Neural progenitor cell (in vitro differentiated cells): ENCODE measurements around the gene FMNL2. TPM values are rescaled to one million over a fixed set of nuclear protein-coding genes. Genes with fewer than 3 reads are reported as not detected.

ENCODE experiments used
- DNase-seq: peaks from one replicate; pipeline ENCODE4 v3.0.0-alpha.2; 2016; ENCODE audit warnings: low spot score
- H2AFZ ChIP-seq: fragments of 200-600 bp; sonication (generic); replicated peaks from 2 replicates; pipeline ENCODE4 v1.6.1; 2016; ENCODE audit warnings: antibody characterized with exemption
- H3F3A ChIP-seq: fragments of 200-600 bp; sonication (generic); 2 replicates; pipeline ENCODE4 v1.6.1; 2016; ENCODE audit warnings: antibody characterized with exemption, low read depth
- H3K27ac ChIP-seq: fragments of 200-600 bp; sonication (generic); 2 replicates; pipeline ENCODE4 v1.5.1; 2016; ENCODE audit warnings: mild to moderate bottlenecking
- H3K27me3 ChIP-seq: fragments of 200-600 bp; sonication (generic); 2 replicates; pipeline ENCODE4 v1.6.1; 2016; ENCODE audit warnings: mild to moderate bottlenecking, moderate library complexity
- H3K36me3 ChIP-seq: fragments of 200-600 bp; sonication (generic); 2 replicates; pipeline ENCODE4 v1.5.1; 2016
- H3K4me1 ChIP-seq: fragments of 200-600 bp; sonication (generic); 2 replicates; pipeline ENCODE4 v1.6.1; 2016; ENCODE audit warnings: mixed run types
- H3K4me2 ChIP-seq: fragments of 200-600 bp; sonication (generic); 2 replicates; pipeline ENCODE4 v1.6.1; 2016
- H3K4me3 ChIP-seq: fragments of 200-600 bp; sonication (generic); 2 replicates; pipeline ENCODE4 v1.5.1; 2016
- H3K79me2 ChIP-seq: fragments of 200-600 bp; sonication (generic); 2 replicates; pipeline ENCODE4 v1.6.1; 2016; ENCODE audit warnings: low read depth
- H3K9ac ChIP-seq: fragments of 200-600 bp; sonication (generic); 2 replicates; pipeline ENCODE4 v1.6.1; 2016
- H3K9me3 ChIP-seq: fragments of 200-600 bp; sonication (generic); 2 replicates; pipeline ENCODE4 v1.5.1; 2016; ENCODE audit warnings: low read depth
- H4K20me1 ChIP-seq: fragments of 200-600 bp; sonication (generic); 2 replicates; pipeline ENCODE4 v1.6.1; 2016; ENCODE audit warnings: low read depth
- H3K27ac Mint-ChIP-seq: 3 replicates; pipeline ENCODE4 v1.8.0; 2021; ENCODE audit warnings: mixed read lengths
- H3K27me3 Mint-ChIP-seq: 2 replicates; pipeline ENCODE4 v1.8.0; 2022; ENCODE audit warnings: low read depth, mild to moderate bottlenecking, inconsistent platforms, moderate library complexity, mixed read lengths; ENCODE audit not compliant: insufficient read depth
- H3K36me3 Mint-ChIP-seq: 3 replicates; pipeline ENCODE4 v1.8.0; 2021; ENCODE audit warnings: mixed read lengths
- H3K4me1 Mint-ChIP-seq: 3 replicates; pipeline ENCODE4 v1.8.0; 2021; ENCODE audit warnings: mixed read lengths
- H3K4me3 Mint-ChIP-seq: 3 replicates; pipeline ENCODE4 v1.8.0; 2021; ENCODE audit warnings: mild to moderate bottlenecking, moderate library complexity, mixed read lengths
- H3K9me3 Mint-ChIP-seq: 3 replicates; pipeline ENCODE4 v1.8.0; 2020; ENCODE audit warnings: mixed read lengths
- CTCF ChIP-seq: fragments of 200-600 bp; sonication (generic); IDR thresholded peaks from 2 replicates; pipeline ENCODE4 v1.5.1; 2017; ENCODE audit warnings: antibody characterized with exemption, mild to moderate bottlenecking
- EZH2 ChIP-seq: fragments of 200-600 bp; sonication (generic); IDR thresholded peaks from 2 replicates; pipeline ENCODE4 v1.6.1; 2017; ENCODE audit warnings: antibody characterized with exemption, mild to moderate bottlenecking, moderate library complexity
- EZH2phosphoT487 ChIP-seq: fragments of 200-600 bp; sonication (generic); IDR thresholded peaks from 2 replicates; pipeline ENCODE4 v1.6.1; 2017; ENCODE audit warnings: antibody characterized with exemption
- total RNA-seq: library from RNA; depleted of rRNA; stranded (reverse); fragments of >200 nt; gene quantifications from 2 replicates; pipeline ENCODE4 v1.2.3, GENCODE V29; 2015; ENCODE audit warnings: low replicate concordance

The FMNL2 gene
- total RNA-seq, 1 donor from 2014 or later, result 99.7 TPM

- Histone ChIP-seq H3F3A (peaks cover 35% of the 10 kb centered on the region), H3K9ac (no peak overlapping the region), H3K9me3 (no peaks in the 10 kb centered on the region), H3K27ac (no peak overlapping the region), H3K36me3 (peaks cover 3% of the 10 kb centered on the region), H3K4me3 (no peak overlapping the region), H3K27me3 (no peaks in the 10 kb centered on the region), H3K4me2 (no peak overlapping the region), H3K4me1 (peaks cover 27% of the 10 kb centered on the region), H3K79me2 (no peaks in the 10 kb centered on the region), H2AFZ (no peak overlapping the region), H4K20me1 (peaks cover 7% of the 10 kb centered on the region)
- no peak for DNase-seq
- Mint-ChIP-seq H3K36me3 (peaks cover 34% of the 10 kb centered on the region), H3K27me3 (peaks cover 5% of the 10 kb centered on the region), H3K9me3 (no peaks in the 10 kb centered on the region), H3K4me3 (no peak overlapping the region), H3K27ac (no peak overlapping the region), H3K4me1 (peaks cover 19% of the 10 kb centered on the region)
- TF ChIP-seq CTCF, result no peak
- TF ChIP-seq EZH2phosphoT487, result no peak
- TF ChIP-seq EZH2, result no peak
Measured at GRCh38 chr2:152644189-152644873, 309.4 kb downstream of the FMNL2 start.

- H3K4me1 Mint-ChIP-seq, result peaks cover 19% of the 10 kb centered on the region
- no peaks in the 10 kb centered on the region for H3K9me3 Mint-ChIP-seq
- H3K9ac ChIP-seq, result no peak overlapping the region
- H3F3A ChIP-seq, result peaks cover 45% of the 10 kb centered on the region
- no peaks in the 10 kb centered on the region for H3K79me2 ChIP-seq
- peaks cover 5% of the 10 kb centered on the region for H3K27me3 Mint-ChIP-seq
- H3K36me3 ChIP-seq, result peaks cover 3% of the 10 kb centered on the region
- H2AFZ ChIP-seq, result no peak overlapping the region
- H3K27ac Mint-ChIP-seq, result no peak overlapping the region
- H3K4me2 ChIP-seq, result no peak overlapping the region
- H3K27ac ChIP-seq, result no peak overlapping the region
- no peak overlapping the region for H3K4me3 Mint-ChIP-seq
- peaks cover 29% of the 10 kb centered on the region for H3K36me3 Mint-ChIP-seq
- TF ChIP-seq CTCF, result no peak
- TF ChIP-seq EZH2phosphoT487, result no peak
- no peak for TF ChIP-seq EZH2
- no peak overlapping the region for H3K4me3 ChIP-seq
- H3K9me3 ChIP-seq, result no peaks in the 10 kb centered on the region
- no peaks in the 10 kb centered on the region for H3K27me3 ChIP-seq
- H4K20me1 ChIP-seq, result peaks cover 7% of the 10 kb centered on the region
- H3K4me1 ChIP-seq, result peaks cover 27% of the 10 kb centered on the region
- DNase-seq, result no peak
Measured at GRCh38 chr2:152646264-152646663, 311.3 kb downstream of the FMNL2 start.

GRCh38 chr2:152646775-152647174 lies 311.8 kb downstream of the FMNL2 start:
- H3K9me3 Mint-ChIP-seq, result no peaks in the 10 kb centered on the region
- no peaks in the 10 kb centered on the region for H3K36me3 ChIP-seq
- no peak overlapping the region for H3K4me3 Mint-ChIP-seq
- H3K4me3 ChIP-seq, result no peak overlapping the region
- peaks cover 27% of the 10 kb centered on the region for H3K4me1 ChIP-seq
- no peak overlapping the region for H3K4me2 ChIP-seq
- H3K27ac ChIP-seq, result no peak overlapping the region
- peaks cover 7% of the 10 kb centered on the region for H4K20me1 ChIP-seq
- H3K4me1 Mint-ChIP-seq, result peaks cover 21% of the 10 kb centered on the region
- peaks cover 26% of the 10 kb centered on the region for H3K36me3 Mint-ChIP-seq
- TF ChIP-seq CTCF (no peak), EZH2phosphoT487 (no peak), EZH2 (no peak)
- peaks cover 48% of the 10 kb centered on the region for H3F3A ChIP-seq
- peaks cover 5% of the 10 kb centered on the region for H3K27me3 Mint-ChIP-seq
- no peaks in the 10 kb centered on the region for H3K79me2 ChIP-seq
- no peak for DNase-seq
- H2AFZ ChIP-seq, result no peak overlapping the region
- H3K9me3 ChIP-seq, result no peaks in the 10 kb centered on the region
- peak overlapping the region; percentile 59 for H3K27ac Mint-ChIP-seq
- H3K27me3 ChIP-seq, result no peaks in the 10 kb centered on the region
- H3K9ac ChIP-seq, result no peak overlapping the region
